Breast epithelium (tissue), 4 donors: ENCODE results near the gene GRIK5. TPM values are rescaled to one million over a fixed set of nuclear protein-coding genes. Genes with fewer than 3 reads are reported as not detected.
"Not testable (repeated sequence)": the region's sequence is repeated elsewhere in the genome, so short reads cannot be mapped to it uniquely, and the experiment has no call there.

Experiments
- DNase-seq, 2 donors: peaks; one replicate each; pipeline ENCODE4 v3.0.0-alpha.2; 2019; ENCODE audit warnings: low spot score in 2 of 2
- H3K27ac ChIP-seq, 2 donors: fragments of 200-600 bp; sonication (generic) in 1 of 2; one replicate each; pipeline ENCODE4 v1.5.1; 2016 to 2019; ENCODE audit warnings: mild to moderate bottlenecking in 1 of 2
- H3K27me3 ChIP-seq, 2 donors: fragments of 200-600 bp; sonication (generic) in 1 of 2; one replicate each; pipeline versions ENCODE4 v1.5.1 to v1.6.0; 2017 to 2019; ENCODE audit warnings: control low read depth in 1 of 2, mild to moderate bottlenecking in 1 of 2
- H3K36me3 ChIP-seq: fragments of 200-600 bp; one replicate; pipeline ENCODE4 v1.5.1; 2019
- H3K4me1 ChIP-seq, 2 donors: fragments of 200-600 bp; sonication (generic); one replicate each; pipeline ENCODE4 v1.5.1; 2016 to 2019; ENCODE audit warnings: control low read depth in 1 of 2
- H3K4me3 ChIP-seq, 3 donors: fragments of 200-600 bp; sonication (generic); 1 replicate in 2 of 3; 2 replicates in 1 of 3; pipeline ENCODE4 v1.5.1; 2016 to 2019; ENCODE audit warnings: mild to moderate bottlenecking in 3 of 3, moderate library complexity in 2 of 3
- H3K9me3 ChIP-seq, 2 donors: fragments of 200-600 bp; sonication (generic) in 1 of 2; one replicate each; pipeline ENCODE4 v1.5.1; 2016 to 2019; ENCODE audit warnings: control low read depth in 1 of 2
- CTCF ChIP-seq, 3 donors: fragments of 450-650 bp; IDR thresholded peaks; one replicate each; pipeline ENCODE4 v1.5.1; 2016 to 2017; ENCODE audit warnings: antibody characterized with exemption in 3 of 3, mild to moderate bottlenecking in 3 of 3, moderate library complexity in 3 of 3
- POLR2A ChIP-seq: fragments of 450-650 bp; IDR thresholded peaks from one replicate; pipeline ENCODE4 v1.6.1; 2016; ENCODE audit warnings: antibody characterized with exemption, mild to moderate bottlenecking, moderate library complexity
- POLR2AphosphoS5 ChIP-seq, 3 donors: sonication (generic); formaldehyde crosslinking; IDR thresholded peaks; one replicate each; pipeline ENCODE4 v1.6.1; 2017; ENCODE audit warnings: antibody characterized with exemption in 3 of 3
- intact Hi-C: fragments of 100-400 bp; cut with DNase I; formaldehyde crosslinking; loops from one replicate; pipeline ENCODE4 v1.15.1; 2023; ENCODE audit warnings: low total_unique reads
- total RNA-seq, 3 donors: library from RNA; depleted of rRNA; stranded (reverse); fragments of >200 nt; gene quantifications; one replicate each; pipeline ENCODE4 v1.1.0, GENCODE V29; 2016

The GRIK5 gene
- total RNA-seq, 3 donors from 2014 or later, result 1.6 to 1.9 TPM; not detected in 1

- intact Hi-C loops, result no loop called here
- no peak overlapping the region for H3K27ac ChIP-seq
- no peaks in the 10 kb centered on the region for H3K9me3 ChIP-seq
- no peak for DNase-seq
- no peak for TF ChIP-seq CTCF (IDR thresholded peaks at IDR 0.05)
- TF ChIP-seq POLR2AphosphoS5 (IDR thresholded peaks at IDR 0.05), result no peak
- no peak for TF ChIP-seq POLR2A
- H3K36me3 ChIP-seq, result no peaks in the 10 kb centered on the region
- H3K27me3 ChIP-seq, result no peaks in the 10 kb centered on the region
- H3K4me3 ChIP-seq, result no peak overlapping the region
- H3K4me1 ChIP-seq, result no peaks in the 10 kb centered on the region
These were observed 53.0 kb downstream of the GRIK5 start for GRCh38 chr19:42017040-42017439.

GRCh38 chr19:42012747-42013146, 57.3 kb downstream of the GRIK5 start:
- H3K27ac ChIP-seq, H3K9me3 ChIP-seq, H3K4me3 ChIP-seq, intact Hi-C loops, H3K36me3 ChIP-seq, H3K4me1 ChIP-seq, H3K27me3 ChIP-seq, DNase-seq: not testable (repeated sequence)

GRCh38 chr19:42010245-42011126, 59.5 kb downstream of the GRIK5 start:
- Histone ChIP-seq H3K27me3 (no peaks in the 10 kb centered on the region), H3K4me1 (no peaks in the 10 kb centered on the region), H3K36me3 (no peaks in the 10 kb centered on the region), H3K27ac (no peak overlapping the region), H3K9me3 (no peaks in the 10 kb centered on the region), H3K4me3 (no peak overlapping the region)
- intact Hi-C loops, result no loop called here
- no peak for DNase-seq
- TF ChIP-seq CTCF (IDR thresholded peaks at IDR 0.05), result no peak
- TF ChIP-seq POLR2A, result no peak
- no peak for TF ChIP-seq POLR2AphosphoS5 (IDR thresholded peaks at IDR 0.05)

DNA sequence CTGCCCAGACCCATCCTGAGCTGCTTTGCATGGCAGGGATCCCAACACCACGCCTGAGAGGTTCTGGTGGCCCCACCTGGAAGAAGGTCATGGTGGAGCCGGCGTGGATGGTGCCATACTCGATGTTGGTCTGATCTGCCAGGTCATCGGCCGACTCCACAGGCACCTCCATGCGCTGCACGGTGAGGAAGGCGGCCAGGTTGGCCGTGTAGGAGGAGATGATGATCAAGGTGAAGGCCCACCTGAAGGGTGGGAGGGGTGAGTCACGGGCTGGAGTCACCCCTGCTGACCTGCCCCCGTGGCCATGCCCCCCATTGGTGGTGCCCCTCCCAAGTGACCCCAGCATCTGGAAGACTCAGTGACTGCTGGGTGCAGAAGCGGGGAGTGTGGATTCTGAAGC, 63.4 kb downstream of the GRIK5 start:
- no peaks in the 10 kb centered on the region for H3K36me3 ChIP-seq
- TF ChIP-seq POLR2AphosphoS5 (IDR thresholded peaks at IDR 0.05) (no peak), POLR2A (no peak), CTCF (IDR thresholded peaks at IDR 0.05) (no peak)

DNA sequence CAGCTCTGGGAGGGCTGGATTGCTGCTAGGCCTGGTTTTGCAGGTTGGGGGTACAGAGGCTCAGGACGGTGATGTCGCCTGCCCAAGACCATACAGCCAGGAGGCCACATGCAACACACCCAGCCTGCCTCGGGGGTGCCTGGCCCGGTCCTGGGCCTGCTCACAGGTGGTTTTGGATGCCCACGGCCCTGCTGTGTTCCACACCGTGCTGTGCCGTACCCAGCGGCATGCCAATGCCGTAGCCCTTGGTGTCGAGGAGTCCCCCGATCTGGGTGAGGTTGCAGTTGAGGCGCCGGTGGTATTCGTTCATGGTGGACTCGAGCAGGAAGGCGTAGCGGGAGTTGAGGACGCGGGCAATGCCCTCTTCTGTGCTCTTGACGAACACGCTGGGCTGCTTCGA, 64.5 kb downstream of the GRIK5 start:
- DNase-seq, result no peak
- H3K9me3 ChIP-seq, result no peaks in the 10 kb centered on the region
- no peak overlapping the region for H3K4me3 ChIP-seq
- no peak overlapping the region for H3K27ac ChIP-seq
- TF ChIP-seq POLR2AphosphoS5 (IDR thresholded peaks at IDR 0.05) (no peak), CTCF (IDR thresholded peaks at IDR 0.05) (no peak), POLR2A (no peak)
- intact Hi-C loops, result no loop called here
- H3K4me1 ChIP-seq, result no peaks in the 10 kb centered on the region
- no peaks in the 10 kb centered on the region for H3K36me3 ChIP-seq
- peaks cover 0 to 32% of the 10 kb centered on the region in 2 donors for H3K27me3 ChIP-seq

More for the DNA sequence above, 63.4 kb downstream of the GRIK5 start:
- no peak overlapping the region for H3K4me3 ChIP-seq
- H3K27me3 ChIP-seq, result peaks cover 0 to 23% of the 10 kb centered on the region in 2 donors
- no peaks in the 10 kb centered on the region for H3K4me1 ChIP-seq
- H3K27ac ChIP-seq, result no peak overlapping the region
- no peaks in the 10 kb centered on the region for H3K9me3 ChIP-seq
- no peak for DNase-seq
- intact Hi-C loops, result no loop called here
